NCI-H1436 treated with DMSO at 0.1 percent for 48 hours (cell line): ENCODE results near the gene MAFF.
"Not testable (repeated sequence)": the region's sequence is repeated elsewhere in the genome, so short reads cannot be mapped to it uniquely, and the experiment has no call there.

Experiments
- DNase-seq: peaks from one replicate; lab custom pipeline; 2025; lab: John Stamatoyannopoulos, UW

Gene MAFF

DNA sequence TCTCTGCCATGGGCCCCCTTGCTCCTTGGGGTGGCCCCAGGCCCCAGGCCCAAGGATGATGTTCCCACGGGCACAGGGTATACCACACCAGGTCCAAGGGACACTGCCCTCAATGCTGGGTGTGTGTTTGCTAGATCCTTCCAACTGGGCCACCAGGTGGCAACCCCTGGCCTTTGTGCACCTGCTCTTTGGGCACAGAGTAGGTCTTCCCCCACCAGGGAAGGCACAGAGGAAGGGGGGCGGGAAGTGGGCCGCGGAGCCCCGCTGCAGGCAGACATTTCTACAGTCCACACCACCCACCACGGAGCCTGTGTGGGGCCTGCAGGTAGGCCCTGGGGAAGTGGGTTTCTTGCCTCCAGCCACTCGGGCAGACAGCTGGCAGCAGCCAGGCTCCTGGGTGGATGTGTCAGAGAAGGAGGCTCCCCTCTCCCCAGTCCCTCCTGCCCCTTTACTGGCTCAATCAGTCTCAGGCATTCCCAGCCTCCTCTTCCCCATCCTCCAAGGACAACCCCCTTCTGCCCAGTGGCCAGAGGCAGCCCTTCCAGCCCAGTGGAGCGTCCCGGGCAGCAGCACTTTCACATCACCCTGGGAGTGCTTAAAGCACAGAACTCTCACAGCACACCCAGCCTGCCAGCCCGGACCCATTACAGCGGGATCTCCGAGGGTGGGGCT lies 21.6 kb downstream of the MAFF start:
- DNase-seq: no peak

DNA sequence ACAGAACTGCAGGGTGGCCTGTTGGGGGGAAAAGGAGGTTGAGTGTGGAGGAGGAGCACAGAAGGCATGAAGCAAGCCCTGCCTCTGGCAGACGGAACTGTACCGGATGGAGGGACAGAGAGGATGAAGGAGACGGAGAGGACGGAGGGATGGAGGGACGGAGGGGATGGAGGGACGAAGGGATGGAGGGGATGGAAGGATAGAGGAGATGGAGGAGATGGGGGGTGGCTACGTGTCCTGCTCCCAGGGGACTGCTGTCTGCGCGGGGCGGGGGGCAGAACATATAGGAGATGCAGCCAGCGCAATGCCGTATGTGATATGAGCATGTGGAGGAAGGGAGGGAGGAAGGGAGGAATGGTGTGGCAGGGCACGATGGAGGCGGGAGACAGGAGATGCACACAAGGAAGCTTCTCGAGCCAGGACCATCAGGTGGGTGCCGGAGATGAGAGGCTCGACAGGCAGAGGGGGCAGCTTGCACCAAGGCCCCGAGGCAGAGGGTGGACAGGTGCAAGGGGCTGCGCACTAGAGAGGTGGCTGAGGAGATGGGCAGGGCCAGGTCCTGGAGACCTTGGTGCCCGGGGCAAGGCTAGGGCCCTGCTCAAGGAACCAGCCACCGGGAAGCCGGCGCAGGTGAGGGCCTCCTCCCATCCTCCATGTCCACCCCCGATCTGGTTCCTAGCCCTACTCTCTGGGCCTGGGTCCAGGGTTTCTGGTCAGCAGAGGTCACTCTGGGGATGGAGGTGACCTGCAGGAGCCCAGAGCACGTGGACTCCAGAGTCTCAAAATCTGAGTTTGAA lies 25.3 kb downstream of the MAFF start:
- DNase-seq: no peak

DNA sequence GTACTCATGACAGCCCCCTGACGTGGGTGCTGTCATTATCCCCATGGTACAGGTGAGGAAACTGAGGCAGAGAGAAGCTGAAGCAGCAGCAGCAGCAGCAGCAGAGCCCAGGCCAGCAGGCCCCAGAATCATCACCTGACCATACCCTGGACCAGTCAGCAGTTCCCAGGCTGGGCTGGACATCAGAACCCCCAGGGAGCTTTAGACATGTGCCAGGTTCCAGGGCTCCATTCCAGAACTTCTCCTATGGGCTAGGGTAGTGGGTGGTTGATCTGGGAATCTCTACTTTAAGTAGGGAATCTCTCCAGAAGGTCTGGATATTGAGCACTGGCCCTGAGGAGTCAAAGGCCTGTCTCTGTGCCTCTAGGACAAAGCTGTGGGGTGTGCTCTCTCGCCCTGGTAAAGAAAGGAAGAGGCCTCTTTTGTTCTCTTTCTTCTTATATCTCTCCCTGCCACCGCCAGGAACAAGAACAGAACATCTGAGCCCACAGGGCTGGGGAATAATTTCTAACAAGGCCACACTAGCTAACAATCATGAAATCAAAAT lies 26.6 kb downstream of the MAFF start:
- DNase-seq: no peak

DNA sequence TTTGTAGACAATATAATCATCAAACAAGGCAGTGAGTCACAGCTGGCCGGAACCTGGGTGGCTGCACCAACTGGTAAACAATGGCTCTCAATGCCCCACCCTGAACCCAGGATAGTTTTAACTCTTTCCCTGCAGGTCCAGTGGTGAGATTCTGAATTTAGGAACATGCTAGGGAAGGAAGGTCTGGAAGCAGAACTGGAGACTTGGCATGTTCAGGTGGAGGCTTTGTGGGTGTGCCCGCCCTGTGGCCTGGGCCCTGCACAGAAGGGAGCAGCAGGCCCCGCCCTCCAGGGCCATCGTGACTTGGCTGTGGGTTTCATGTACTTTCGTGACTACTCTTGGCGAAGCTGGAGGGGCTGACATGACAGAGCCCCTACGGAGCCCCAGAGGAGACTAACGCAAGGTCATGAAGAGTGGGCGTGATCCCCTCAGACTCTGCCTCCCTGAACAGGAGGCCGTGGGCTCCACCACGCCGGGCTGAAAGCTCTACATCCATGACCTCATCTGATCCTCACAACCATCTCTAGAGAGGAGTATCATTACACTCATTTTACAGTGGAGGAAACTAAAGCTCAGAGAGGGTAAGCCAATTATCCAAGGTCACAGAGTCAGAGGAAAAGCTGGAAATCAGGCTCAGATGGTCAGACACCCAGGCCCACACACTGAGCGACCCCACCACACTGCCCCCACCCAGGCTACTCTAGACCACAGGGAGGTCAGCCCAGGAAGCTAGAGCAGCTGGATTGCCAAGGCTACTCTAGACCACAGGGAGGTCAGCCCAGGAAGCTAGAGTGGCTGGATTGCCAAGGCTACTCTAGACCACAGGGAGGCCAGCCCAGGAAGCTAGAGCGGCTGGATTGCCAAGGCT lies 27.3 kb downstream of the MAFF start:
- no peak for DNase-seq

DNA sequence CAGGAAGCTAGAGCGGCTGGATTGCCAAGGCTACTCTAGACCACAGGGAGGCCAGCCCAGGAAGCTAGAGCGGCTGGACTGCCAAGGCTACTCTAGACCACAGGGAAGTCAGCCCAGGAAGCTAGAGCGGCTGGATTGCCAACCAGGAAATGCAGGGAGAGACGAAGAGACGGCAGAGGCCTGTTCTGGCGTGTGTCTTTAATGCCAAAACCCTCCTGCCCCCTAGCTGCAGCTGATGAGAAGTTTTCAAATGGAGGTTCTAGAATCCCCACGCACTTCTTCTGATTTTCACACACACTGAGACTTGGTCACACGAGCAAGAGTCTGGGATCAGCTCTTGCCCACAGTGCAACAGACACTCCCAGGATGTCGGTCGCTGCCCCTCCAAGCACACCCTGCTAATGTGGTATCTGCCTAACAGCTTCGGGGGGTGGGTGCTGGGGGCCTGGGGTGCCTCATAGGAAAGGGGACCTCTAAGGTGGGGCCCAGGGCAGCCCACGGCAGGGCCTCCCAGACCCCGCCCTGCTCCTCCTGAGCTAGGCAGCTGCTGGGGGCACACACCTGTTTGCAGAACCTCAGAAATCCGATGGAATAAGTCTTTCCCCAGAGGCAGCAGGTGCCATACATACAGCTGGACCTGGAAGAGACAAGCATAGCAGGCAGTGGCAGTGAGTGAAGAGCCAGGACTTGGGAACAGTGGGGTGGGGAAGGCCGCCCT lies 28.5 kb downstream of the MAFF start:
- no peak for DNase-seq

DNA sequence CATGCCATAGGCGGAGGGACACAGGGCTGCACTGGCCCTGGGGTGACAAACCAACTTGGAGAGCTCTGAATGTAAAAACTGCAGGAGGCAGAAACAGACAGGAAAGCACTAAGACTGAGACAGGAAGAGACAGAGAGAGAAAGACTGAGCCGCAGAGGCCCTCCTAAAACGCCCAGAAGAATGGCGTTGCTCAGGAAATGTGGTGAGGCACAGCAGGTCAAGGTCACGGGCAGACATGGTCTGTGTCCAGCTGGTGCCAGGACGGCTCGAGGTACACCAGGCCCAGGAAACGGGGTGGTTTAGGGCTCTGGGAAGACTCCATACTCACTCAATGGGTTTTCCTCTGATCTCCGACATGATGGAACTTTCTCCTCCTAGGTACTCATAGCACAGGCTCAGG lies 29.1 kb downstream of the MAFF start:
- DNase-seq: no peak

DNA sequence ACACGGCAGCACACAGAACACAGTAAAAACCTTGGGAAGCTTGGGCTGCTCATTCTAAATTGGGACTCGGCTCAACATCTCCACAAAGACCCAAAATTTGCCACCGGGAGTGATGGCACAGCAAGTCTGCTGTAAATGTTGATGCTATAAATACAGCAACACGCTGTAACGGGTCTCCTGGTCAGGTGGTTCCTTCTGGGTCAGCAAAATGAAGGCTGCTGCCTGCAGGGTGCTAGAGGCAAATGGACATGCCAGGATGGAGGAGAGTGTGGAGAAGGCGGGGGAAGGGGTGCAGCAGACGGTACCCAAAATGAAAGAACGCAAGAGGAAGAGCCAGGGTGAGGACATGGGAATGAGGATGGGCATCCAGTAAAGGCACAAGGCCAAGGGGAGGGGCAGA lies 30.4 kb downstream of the MAFF start:
- DNase-seq: no peak

DNA sequence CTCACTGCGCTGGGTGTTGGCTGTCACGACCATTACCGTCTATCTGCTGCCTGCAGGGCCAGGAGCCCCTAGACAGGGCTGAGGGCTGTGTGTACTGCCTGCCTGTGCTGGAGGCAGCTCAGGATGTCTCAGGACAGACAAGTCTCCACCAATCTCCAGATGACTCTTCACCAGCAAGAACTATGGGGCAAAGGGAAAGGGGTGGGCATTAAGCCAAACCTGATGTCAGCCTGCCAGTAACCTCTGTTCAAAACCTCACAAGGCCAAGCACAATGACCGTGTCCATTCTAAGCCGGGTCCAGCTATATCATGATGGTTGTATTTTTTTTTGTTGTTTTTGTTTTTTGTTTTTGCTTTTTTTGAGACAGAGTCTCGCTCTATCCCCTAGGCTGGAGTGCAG lies 31.6 kb downstream of the MAFF start:
- DNase-seq: no peak

DNA sequence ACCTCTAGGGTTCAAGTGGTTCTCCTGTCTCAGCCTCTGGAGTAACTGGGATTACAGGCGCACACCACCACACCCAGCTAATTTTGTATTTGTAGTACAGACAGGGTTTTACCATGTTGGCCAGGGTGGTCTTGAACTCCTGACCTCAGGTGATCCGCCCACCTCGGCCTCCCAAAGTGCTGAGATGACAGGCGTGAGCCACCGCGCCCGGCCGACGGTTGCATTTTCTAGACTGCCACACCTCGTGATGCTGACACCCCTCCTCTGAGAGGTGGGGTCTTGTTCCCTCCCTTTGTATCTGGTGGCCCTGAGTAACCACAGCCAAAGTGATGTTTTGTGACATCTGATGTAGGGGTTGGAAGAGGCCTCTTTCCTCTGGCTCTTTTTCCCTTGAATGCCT lies 32.1 kb downstream of the MAFF start:
- not testable (repeated sequence) for DNase-seq

DNA sequence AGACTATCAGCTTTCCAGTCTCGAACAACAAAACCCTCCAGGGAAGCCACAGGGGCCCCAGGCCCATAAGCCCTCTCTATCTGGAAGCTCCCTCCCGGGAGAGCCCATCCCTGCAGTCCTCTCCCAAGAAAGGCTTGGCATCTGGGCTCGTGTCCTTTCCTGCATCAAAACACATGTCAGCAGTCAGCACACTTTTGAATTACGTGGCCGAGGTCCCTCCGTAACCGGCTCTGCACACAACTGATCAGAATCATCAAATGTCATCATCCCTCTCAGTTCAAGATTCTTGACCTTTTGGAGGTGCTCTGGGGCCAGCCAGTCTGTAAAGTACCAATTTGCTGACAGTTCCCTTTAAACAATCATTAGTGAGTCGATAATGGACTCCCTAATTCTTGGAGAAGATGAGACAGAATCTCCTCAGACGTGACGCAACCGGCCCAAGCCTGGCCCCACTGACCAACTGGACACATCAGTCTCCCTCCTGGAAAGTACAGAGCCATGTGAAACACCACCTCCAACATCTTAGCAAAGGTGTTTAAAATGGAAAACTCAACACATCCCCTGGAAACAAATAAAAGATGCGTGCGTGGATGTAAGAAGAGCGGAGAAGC lies 33.6 kb downstream of the MAFF start:
- no peak for DNase-seq

DNA sequence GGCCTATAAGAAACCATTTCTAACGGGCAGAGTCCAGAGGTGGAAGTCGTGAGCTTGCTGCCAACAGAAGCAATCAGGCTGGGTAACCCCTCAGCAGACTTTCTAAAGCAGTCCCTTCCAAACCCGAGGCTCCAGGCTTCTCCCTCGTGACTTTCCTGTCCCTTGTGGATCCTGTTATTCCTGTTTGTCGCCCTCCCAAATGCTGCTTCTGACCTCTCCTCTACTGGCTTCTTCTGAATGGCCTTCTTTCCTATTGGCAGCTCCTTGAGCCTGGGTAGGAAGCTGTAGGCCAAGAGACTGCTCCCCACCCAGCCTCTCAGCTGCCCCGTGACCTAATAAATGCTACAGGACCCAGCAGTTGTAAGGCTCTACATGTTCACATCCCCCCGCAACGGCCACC lies 35.0 kb downstream of the MAFF start:
- no peak for DNase-seq

DNA sequence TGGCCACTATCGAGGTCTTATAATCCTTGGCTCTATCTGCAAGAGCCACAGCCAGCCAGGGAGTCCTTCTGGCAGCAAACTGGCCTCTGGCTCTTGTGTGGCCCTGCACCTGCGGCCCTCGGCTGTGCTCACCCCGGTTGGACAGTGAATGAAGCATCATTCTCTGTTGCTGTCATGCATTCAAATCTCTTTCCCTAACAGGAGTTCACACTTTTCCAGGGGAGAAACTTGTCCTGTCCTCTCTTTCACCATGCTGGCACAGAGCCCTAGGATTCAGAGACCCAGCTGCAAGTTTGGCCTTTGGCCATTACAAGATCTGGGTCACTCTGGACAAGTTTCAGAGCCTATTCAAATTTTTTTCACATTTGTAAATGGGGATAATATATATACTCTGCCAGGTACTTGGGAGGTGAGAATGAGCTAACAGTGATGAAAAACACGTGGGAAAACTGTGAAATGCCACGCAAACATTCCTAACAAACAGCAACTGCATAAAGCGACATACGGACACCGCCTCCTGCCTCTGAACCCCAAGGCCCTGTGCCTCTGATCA lies 36.8 kb downstream of the MAFF start:
- no peak for DNase-seq

DNA sequence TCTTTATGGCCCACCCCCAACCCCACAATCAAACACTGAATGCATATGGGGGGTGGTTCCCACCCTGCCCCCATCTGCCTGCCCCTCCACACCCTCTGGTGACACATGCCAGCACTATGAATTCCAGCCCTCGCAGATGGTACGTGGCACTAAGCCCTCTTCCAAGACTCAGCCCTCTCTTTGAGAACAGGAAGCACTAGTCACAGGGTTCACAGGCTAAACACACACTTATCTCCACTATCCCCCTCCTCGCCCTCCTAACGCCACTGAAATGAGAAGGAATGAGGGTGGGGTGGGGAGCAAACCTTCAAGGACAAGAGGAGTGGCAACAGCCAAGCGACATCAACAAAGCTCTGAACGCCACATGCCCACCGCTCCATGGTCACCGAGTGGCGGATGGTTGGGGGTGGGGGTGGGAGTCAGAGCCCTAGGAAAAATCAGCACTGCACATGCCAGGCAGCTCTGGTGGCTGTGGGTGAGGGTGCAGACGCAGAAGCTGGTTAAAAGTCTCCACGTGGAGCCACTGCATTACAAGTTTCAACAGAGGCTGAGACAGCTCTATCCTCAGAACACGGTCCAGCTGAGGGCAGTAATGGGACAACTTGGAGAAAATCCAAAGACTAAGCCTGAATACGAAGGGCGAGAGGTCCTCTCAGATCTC lies 37.4 kb downstream of the MAFF start:
- DNase-seq: no peak

DNA sequence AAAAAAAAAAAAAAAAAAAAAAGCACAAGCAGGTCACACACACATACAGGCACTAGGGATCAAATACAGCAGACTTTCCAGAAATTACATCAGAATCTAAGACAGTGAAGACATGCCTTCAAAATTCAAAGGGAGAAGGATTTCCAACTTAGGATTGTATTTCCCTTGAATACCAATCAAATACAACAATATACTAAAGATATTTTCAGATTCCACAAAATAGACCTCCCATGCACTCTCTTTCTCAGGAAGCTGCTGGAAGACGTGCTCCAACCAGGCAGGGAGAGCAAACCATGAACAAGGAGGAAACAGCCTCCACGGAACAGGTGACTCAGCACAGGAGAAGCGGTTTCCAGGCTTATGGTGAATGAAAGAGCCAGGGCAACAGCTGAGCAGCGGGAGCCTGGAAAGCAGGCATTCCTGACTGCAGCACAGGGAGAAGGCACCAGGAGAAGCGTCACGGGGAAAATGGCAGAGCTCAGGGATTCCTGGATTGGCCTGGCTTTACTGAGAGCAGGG lies 39.0 kb downstream of the MAFF start:
- DNase-seq: no peak

DNA sequence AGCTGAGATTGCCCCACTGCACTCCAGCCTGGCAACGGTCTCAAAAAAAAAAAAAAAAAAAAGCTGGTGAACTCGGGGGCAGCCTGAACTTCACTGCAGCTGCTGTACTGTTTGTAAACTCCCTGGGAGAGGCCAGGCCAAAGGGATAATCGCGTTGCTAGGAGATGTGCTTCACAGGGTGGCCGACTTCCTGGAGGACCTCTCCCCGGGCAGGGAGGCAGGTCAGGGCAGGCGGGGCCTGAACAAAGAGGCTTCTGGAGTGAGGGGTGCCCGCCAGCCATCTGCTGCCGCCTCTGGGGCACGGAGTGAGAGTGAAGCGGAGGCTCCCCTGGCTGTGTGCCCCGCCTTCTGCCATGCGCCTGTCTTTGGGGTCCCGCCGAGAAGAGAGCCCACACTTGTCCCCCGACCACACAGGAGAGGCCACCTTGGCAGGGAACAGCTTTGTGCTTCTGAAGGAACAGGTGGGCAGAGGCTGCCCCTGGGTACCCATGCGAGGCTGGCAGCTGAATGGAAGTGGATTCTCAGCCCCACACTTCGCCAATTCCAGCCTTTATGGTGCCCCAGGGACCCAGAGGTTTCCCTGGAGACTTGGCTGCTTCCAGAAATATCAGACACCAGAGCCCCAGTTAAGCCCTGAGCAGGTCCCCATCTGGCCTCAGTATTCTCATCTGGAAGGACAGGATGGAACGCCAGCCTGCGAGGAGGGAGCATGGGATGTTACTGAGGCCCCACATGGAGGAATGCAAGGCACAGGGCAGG lies 41.4 kb downstream of the MAFF start:
- peak; percentile 72 for DNase-seq

DNA sequence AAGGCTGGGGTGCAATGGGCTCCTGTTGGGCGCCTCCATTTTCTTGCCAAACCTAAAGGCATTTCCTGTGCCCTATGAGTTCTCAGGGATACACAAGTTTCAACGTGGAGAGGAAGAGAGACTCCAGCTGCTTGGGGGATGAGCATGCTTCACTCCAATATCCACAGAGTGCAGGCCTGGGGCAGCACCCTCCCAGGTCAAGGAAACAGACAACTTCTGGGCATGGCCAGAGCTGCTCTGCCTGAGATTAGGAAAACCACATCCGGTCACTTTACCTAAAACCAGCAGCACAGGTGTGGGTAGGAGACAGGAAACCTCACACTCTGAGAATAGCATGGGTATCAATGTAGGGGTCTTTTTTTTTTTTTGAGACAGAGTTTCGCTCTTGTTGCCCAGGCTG lies 42.3 kb downstream of the MAFF start:
- no peak for DNase-seq

DNA sequence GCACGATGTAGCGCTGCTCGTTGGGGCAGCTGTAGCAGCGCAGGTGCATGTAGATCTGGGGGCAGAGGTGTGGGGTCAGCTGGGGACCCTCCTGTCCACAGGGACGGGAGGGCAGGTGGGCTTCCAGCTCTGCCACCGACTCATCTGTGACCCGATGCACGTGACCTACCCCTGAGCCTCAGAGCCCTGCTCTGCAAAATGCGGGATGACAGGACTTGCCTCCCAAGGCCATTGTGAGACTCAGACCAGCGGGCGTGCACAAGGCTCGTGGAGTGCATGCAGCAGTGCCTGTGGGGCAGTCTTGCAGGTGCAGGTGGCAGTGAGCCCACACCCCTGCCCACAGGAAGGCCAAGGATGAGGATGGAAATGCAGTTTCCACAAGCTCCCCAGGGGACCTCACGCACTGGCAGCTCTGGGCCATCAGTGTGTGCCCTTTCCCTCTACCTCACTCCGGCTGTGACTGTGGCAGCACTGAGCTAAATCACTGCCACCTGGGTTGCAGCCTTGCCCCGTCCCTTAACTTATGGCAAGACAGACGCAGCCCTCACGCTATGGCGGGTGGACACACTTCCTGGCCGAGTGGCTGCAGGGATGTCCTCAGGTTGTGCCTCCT lies 44.4 kb downstream of the MAFF start:
- no peak for DNase-seq

DNA sequence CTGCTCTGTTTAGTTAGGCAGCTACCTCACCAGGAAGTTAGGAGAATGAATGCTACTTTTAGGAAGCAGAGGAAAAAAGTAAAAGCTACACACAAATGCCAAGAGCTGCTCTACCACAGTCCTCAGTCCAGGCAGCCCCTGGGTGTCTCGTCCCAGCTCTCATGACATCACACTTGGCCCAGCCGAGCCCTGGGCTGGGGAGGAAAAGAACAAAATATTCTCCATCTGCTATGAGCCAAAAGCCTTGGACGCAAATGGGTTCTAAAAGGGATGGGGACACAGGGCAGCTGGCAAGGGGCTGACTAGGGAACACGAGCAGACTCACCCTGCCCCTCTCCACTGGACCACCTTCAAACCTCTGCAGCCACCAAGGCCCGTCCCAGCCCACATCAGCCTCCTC lies 44.9 kb downstream of the MAFF start:
- no peak for DNase-seq

DNA sequence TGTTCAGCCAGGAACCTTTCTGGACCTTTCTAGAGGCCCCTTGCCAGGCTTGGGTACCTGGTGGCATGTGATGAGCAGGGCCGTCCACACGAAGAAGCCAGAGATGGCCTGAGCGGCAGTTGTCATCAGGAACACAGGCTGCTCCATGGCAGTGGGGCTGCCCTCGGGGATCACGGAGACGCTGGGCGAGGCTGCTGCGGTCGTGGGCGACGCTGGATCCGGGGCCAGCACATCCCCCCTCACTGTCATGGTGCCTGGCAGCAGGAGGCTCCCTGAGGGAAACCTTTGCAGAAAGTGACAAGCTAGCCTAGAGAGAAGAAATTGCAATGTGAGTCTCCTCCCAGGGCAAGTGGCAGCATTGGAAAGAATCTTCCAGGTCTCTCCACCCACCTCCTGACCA lies 45.9 kb downstream of the MAFF start:
- no peak for DNase-seq
